ENCODE data around the gene USP11.

Gene USP11

GRCh38 chrX:47232803-47233332 is at the start of gene USP11:
TSS of gene USP11 (plus strand) at chrX:47233009. CDS start at chrX:47233044, 35 bp downstream.
- DNase-seq (ENCODE audit: low read depth in 2 of 2): no peak

DNA sequence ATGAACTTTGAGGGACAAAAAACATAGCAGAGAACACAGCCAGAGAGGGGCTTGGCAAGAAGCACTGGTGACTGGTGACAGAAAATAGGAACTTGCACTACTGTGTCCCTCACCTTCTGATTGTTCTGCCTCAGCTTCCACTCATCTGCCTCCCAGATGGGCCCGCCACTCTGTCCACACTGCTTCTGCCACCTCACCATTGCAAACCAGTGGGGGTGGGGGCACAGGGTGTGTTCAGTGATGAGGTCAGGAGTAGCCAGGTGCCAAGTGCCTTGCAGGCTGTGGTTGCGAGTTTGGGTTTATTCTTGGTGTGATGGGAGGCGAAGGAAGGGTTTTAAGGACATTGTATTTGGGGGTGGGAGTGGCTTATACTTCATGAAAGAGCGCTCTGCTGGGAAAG is 48.3 kb upstream of the USP11 start:
- DNase-seq (ENCODE audit: low read depth in 2 of 2): no peak

DNA sequence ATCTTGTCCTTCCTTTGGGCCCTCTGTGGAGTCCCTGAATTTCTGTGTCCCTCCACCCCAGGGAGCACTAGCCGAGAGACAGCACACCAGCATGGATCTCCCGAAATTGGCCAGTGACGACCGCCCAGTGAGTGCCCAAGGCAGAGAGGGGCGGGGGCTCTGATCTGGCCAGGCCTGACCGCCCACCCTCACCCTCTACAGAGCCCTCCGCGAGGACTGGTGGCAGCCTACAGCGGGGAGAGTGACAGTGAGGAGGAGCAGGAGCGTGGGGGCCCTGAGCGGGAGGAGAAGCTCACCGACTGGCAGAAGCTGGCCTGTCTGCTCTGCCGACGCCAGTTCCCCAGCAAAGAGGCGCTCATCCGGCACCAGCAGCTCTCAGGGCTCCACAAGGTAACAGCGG is 47.6 kb upstream of the USP11 start:
- DNase-seq (ENCODE audit: low read depth in 2 of 2): no peak

- no peak for DNase-seq (ENCODE audit: low read depth in 2 of 2)
These were observed 46.6 kb upstream of the USP11 start for GRCh38 chrX:47186096-47186740.

DNA sequence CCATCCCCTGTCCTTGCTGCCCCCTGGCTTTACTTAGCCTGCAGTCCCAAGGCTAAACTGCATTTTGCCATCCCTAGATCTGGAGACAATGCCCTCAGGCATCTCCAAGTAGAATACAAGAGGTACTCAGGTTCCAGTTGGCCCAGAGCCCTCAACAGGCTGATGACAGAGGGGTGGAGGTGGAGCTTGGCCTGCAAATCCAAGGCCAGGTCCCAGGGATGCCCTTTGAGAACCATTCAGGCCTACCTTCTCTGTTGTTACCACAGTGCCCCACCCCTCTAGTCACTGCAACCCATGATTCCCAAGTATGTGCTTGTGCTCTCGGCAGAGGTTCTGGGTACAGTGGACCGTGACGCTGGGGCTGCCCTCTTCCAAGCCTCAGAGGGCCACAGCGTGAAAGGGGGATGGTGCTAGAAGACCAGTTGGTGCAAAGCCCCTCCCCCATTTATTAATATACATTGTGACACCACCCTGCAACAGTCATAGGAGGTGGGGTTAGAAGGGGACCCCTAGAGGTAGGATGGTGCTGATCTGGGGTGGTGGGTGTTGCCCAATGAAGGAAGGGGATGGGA is 45.6 kb upstream of the USP11 start:
- no peak for DNase-seq (ENCODE audit: low read depth in 2 of 2)

DNA sequence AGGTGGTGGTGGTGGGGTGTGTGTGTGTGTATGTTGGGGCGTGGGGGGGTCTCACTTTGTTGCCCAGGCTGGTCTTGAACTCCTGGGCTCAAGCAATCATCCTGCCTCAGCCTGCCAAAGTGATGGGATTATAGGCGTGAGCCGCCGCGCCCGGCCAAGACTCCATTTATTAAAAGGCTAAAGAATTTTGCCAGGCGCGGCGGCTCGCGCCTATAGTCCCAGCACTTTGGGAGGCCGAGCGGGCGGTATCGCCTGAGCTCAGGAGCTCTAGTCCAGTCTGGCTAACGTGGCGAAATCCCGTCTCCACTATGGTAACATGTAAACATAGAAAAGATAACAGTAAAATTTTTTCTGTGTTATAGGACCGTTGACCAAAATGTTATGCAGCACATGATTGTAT is 42.9 kb upstream of the USP11 start:
- no peak for DNase-seq (ENCODE audit: low read depth in 2 of 2)

- DNase-seq (ENCODE audit: low read depth in 2 of 2): peak; percentile 69 to 75
These were observed 42.2 kb upstream of the USP11 start for GRCh38 chrX:47190445-47191269.

DNA sequence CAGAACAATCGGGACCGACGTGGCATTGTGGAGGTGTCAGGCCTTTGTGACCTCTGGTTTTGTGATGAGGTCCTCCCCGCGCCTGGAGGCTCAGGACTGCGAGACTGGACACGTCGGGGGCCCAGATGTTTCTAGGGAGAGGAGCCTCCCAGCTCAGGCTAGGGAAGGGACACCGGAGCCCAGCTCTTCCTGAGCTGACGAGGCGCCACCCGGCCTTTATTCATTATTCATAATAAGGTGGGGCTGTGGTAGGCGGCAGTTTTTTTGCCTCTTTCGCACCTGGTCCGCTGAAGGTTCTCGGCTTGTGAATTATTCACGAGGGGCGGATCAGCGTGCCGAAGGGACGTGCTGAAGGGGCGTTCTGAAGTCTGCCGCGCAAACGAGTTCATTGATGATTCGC is 41.5 kb upstream of the USP11 start:
- DNase-seq (ENCODE audit: low read depth in 2 of 2): peak in 1 of 2 donors; percentile 14

DNA sequence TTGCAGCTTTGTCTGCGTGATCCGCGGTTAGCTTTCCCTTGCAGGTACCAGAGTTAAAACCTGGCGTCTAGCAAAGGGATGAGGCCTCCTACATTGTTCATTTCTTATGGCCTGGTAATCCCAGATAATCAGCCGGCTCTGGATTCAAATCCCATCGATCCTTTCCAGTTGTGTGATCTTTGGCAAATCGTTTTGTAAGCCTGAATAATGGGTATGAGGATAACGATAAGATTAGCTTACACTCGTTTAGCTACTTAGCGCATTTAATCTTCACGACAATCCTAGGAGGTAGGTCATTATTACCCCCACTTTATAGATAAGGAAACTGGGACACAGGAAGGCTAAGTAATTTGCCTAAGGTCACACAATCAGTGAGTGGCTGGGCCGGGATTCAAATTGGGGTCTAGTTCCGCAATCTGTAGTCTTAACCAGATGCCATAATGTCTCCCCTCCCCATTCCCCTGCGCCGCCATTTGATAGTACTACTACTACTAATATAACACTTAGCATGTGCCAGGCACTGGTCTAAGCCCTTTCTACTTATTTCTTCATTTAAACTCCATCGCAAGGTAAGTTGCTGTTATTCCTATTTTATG is 40.9 kb upstream of the USP11 start:
- no peak for DNase-seq (ENCODE audit: low read depth in 2 of 2)

DNA sequence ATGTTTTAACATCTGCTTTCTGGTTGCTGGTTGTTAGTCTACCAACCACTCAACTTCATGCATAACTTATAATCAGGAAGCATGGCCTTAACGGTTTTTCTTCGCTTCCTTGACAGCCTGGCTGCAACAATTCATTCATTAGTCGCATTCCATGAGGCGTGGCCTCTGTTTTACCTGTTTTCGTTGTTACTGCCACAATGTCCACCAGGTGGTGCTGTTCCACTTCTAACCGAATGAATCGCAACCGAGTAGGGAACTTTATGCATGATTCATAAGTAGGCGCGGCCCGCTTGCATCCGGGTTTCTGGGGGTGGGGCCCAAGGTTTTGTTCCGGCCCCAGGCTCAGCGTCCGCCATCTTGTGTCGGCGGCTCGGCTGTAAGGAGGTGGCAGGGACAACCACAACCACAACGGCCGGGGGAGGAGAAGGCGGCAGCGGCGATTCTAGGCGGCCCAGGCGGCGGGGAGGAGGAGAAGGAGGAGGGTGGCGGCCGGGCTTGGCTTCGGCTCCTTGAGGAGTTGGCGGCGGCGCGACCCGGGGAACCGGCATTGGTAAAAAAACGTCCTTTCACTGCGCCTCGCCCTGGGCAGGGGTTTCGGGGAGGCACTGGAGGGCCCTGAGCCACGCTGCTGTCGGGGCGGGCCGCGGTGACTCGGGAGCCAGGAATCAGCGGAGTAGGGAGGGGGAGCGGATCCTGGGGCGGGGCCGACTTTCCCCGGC is 39.2 kb upstream of the USP11 start, which contains the start of gene UBA1:
TSS of gene UBA1 (plus strand) at position 355 of the 719 bp plus-strand sequence. CDS start 4,974 bp downstream, outside the sequence.
- peak; percentile 79 to 83 for DNase-seq (ENCODE audit: low read depth in 2 of 2)

DNA sequence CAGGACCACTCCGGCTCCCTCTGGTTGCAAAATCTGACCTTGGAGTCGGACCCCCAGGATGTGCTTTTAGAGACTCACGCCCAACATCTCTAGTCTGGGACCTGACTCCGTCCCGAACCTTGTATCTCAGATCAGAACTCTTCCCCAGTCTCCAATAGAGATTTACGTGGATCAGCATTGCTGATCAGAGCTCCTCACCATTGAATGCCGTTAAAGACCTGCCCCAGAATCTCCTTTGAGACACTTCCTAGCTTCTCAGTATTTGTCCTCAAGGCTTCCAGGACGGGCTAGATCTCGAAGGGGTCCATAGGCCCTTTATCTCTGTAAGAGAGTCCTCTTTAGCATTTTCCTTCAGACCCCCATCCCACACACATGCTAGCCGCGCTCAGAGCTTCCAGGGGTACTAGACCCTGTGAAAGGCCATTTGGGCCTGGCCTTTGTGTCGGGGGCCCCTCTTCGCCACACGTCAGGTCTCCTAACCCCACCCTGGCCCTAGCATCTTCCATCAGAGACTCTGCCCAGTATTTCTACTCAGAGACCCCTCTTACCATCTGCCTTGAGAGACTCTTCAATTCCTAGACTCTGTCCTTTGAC is 38.5 kb upstream of the USP11 start:
- no peak for DNase-seq (ENCODE audit: low read depth in 2 of 2)

DNA sequence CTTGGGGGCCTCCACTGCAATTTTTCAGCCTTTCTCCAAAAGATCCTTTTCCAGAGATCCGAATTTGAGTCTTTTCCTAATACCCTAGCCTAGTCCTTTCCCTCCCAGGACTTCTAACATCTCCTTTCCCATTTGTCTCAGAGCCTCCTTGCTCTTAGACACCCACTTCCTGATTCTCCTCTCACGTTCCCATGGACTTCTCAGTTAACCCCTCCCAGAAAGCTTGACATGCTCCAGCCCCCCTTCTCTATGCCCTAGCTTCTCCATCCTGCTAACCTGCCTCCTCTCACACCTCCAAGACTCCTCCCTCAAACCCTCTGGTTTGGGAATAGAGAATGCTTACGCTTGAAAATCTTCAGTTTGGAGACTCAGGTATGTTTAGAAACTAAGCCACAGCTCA is 36.7 kb upstream of the USP11 start:
- no peak for DNase-seq (ENCODE audit: low read depth in 2 of 2)

- DNase-seq (ENCODE audit: low read depth in 2 of 2): no peak
These were observed 35.3 kb upstream of the USP11 start for GRCh38 chrX:47197526-47197925.

- no peak for DNase-seq (ENCODE audit: low read depth in 2 of 2)
These were observed 34.7 kb upstream of the USP11 start for GRCh38 chrX:47198026-47198686.

DNA sequence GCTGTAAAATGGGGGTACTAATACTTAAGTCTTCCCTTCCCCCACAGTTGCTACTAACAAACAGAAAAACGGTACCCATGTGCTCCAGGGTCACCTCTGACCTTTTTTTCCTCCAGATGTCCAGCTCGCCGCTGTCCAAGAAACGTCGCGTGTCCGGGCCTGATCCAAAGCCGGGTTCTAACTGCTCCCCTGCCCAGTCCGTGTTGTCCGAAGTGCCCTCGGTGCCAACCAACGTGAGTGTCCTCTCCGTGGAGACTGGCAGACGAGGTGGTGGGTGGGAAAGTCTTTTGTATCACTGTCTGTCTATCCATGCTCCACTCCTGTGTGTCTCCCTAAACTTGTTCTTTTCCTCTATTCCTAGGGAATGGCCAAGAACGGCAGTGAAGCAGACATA is 34.1 kb upstream of the USP11 start:
- DNase-seq (ENCODE audit: low read depth in 2 of 2): no peak

DNA sequence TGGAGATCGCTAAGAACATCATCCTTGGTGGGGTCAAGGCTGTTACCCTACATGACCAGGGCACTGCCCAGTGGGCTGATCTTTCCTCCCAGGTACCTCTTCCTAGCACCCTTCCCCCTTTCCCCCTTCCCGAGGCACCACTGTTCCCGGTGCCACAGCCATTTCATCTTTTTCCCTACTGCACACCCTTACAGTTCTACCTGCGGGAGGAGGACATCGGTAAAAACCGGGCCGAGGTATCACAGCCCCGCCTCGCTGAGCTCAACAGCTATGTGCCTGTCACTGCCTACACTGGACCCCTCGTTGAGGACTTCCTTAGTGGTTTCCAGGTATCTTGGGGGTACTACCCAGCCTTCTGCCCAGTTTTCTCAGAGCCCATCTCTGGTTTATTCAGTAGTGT is 33.5 kb upstream of the USP11 start:
- no peak for DNase-seq (ENCODE audit: low read depth in 2 of 2)

DNA sequence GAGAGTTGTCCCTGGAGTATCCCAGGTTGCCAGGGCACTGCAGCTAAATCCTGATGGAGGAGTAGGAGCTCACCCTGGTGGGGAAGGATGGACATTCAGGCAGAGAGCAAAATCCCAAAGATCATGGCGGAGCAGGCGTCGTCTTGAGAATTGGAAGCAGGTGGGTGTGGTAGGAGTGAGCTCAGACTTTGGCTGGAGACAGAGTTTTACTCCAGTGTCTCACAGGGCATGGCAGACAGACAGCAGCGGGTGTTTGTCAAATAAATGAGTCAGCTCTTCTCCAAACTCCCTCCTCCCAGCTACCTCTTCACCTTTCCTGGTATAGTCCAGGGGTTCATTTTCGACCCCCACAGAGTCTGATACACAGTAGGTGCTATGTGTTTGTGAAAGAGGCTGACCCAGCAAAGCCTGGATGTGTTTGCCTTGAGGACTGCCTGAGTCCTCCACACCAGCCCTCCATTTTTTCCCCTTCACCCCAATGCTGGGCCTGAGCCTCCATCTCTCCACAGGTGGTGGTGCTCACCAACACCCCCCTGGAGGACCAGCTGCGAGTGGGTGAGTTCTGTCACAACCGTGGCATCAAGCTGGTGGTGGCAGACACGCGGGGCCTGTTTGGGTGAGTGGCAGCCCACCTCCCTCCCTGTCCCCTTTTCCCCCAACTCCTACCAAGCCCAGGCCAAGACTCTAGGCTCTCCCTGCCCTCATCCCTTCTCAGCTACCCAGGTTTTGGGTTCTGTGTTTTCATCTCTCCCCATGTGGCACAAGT is 32.2 kb upstream of the USP11 start:
- DNase-seq (ENCODE audit: low read depth in 2 of 2): no peak

DNA sequence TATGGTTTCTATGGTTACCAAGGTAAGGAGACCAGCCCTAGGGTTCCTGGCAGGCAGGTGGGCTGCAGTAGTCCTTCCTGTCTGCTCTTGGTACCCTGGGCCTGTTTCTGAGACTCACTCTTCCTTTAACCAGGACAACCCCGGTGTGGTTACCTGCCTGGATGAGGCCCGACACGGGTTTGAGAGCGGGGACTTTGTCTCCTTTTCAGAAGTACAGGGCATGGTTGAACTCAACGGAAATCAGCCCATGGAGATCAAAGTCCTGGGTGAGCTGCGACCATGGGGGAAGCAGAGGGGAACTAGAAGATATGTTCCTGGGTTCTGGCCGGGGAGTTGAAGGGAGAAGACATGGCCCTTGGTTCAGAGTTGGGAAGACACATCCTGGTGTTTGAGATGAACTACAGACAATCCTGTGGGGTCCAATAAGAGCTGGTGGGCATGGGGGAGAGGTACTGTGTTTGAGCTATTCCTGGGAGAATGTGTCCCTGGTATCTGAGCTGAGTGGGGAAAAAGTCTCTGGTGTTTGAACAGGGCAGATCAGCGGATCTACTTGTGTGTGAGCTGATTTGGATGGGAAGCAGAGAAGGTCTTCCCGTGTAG is 31.4 kb upstream of the USP11 start:
- no peak for DNase-seq (ENCODE audit: low read depth in 2 of 2)

- DNase-seq (ENCODE audit: low read depth in 2 of 2): no peak
These were observed 30.5 kb upstream of the USP11 start for GRCh38 chrX:47202316-47202715.
